T follicular helper cell (primary cell): ENCODE results near the gene CCKAR.
"Not testable (repeated sequence)": the region's sequence is repeated elsewhere in the genome, so short reads cannot be mapped to it uniquely, and the experiment has no call there.

Experiments used
- DNase-seq: peaks from one replicate; pipeline ENCODE4 v3.0.0-alpha.2; 2020; ENCODE audit warnings: low read depth
- total RNA-seq, 2 experiments: gene quantifications; one replicate each; lab custom pipeline; 2026; lab: John Stamatoyannopoulos, UW

Gene CCKAR, protein sequence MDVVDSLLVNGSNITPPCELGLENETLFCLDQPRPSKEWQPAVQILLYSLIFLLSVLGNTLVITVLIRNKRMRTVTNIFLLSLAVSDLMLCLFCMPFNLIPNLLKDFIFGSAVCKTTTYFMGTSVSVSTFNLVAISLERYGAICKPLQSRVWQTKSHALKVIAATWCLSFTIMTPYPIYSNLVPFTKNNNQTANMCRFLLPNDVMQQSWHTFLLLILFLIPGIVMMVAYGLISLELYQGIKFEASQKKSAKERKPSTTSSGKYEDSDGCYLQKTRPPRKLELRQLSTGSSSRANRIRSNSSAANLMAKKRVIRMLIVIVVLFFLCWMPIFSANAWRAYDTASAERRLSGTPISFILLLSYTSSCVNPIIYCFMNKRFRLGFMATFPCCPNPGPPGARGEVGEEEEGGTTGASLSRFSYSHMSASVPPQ
- 0 reads per million in 2 experiments for total RNA-seq

DNA sequence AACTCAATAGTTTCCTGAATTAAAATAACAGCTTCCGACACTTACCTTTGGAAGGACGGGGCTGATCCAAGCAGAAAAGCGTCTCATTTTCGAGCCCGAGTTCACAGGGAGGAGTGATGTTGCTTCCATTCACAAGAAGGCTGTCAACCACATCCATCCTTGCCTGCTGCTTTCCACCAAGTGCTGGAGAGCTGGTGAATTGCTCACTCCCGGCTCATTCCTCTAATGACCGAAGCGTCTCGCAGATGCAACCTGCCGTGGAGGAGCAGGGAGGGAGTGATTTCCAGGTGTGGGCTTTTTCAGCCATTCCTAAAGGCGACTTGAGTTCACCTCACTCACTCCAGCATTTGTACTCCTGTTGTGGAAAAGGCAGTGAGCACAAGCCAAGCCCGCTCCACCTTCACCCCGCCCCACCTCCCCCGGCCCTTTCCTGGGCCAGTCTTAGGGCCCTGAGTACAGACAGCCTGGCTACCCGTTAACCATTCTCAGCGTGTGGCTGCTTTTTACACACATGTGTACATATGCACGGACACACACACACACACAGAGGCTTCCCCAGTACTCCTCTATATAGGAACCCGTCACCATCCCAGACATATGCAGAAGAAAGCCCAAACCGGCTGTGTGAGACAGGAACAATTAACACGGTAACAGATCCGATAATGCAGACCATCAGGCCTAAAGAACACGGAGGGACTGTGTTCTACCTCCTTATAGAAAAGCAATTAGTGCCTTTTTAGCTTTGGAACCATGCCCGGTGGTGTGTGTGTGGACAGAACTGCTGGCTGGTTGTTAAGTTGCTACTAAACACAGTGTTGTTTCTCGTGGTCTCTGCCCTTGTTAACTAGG lies at the start of gene CCKAR:
TSS of gene CCKAR (minus strand) at position 374 of the 849 bp plus-strand sequence. CDS start at position 157, 217 bp downstream.
- no peak for DNase-seq

DNA sequence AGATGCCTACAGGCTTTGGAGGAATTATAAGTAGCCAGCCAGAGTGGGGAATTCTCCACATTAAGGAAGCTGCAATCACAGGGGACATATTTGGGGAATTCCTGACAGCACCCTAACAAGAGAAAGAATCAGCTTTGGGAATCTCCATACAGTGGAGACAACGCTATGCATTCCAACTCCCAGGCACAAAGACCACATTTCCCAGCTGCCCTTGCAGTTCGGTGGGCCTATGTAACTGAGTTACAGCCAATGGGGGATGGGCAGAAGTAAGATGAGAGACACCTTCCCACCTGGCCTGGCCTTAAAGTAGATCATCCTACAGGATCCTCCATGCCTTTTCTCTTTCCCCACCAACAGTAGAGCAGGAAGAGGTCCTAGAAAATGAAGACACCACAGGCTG lies 43.4 kb upstream of the CCKAR start:
- no peak for DNase-seq

DNA sequence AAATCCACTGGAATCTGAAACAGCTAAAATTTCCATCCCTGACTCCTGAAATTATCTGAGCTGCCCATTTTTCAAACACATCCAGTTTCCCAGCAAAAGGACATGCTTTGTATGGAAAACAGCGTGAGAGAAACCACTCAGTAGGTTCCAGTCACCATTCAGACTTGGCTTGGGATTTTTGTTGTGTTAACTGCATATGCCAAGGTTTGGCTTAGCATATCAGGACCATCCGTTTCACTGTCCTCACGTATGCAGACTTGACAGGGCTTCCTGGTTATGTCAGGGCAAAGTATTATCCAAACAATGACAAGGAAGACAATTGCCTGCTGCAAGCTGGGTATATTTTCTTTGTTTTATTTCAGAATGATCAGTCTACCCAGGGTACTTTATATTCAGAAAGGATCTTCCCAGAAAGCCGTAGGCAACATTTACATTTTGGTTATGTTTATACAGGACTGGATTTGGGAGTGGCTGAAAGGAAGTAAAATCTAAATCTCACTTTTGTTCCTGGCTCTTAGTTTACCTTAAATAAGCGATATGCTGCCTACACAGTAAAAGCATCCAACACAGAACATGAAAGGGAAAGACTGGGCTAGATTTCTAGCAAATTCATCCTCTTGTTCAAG lies 41.3 kb upstream of the CCKAR start:
- DNase-seq = no peak

DNA sequence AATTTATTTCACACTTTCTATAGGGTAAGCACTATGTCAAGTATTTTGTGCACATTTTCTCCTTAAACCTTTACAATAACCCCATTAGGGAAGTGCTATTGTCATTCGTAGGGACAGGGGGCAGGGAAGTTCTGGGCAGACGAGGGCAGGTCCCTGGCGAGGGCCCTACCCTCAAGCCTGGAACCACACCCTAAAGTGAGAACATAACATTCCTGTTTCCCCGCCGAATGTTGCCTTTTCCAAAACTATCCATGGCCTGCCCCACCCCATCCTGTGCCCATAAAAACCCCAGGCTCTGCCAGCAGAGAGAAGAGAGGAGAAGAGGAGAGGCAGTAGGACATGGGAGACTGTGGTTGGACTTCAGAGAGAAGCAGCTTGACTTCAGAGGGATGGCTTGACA lies 39.8 kb upstream of the CCKAR start:
- no peak for DNase-seq

DNA sequence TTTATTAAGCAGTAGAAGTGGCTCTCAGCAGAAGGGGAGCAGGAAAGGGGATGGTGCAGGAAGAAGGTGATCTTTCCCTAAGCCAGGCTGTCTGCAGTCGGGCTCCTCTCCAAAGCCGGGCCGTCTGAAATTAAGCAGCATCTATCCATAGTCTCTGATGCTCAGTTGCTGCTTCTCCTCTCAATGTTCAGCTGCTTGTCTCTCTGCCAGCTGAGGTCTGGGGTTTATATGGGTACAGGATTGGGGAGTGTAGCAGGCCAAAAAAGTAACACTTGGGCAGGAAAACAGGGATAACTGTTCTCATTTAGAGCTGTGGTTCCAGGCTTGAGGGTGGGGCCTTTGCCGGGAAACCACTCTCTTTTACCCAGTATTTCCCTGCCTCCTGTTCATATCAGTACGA lies 39.2 kb upstream of the CCKAR start:
- no peak for DNase-seq

DNA sequence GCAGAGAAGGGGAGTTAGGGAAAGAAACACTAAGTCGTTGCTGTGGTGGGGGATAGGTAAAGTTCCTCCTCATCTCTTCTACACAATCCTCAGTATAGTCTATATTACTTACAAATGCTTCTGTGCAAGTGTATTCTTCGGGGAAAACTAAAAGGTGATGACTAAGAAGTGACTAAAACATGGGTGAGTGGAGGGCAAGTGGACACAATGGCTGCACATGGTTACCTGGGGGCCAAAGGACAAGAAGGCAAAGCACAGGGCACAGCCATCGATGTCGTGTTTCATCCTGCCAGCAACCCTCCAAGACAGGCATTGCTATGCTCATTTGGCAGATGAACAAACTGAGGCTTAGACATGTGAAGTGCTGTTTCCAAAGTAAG lies 35.5 kb upstream of the CCKAR start:
- no peak for DNase-seq

DNA sequence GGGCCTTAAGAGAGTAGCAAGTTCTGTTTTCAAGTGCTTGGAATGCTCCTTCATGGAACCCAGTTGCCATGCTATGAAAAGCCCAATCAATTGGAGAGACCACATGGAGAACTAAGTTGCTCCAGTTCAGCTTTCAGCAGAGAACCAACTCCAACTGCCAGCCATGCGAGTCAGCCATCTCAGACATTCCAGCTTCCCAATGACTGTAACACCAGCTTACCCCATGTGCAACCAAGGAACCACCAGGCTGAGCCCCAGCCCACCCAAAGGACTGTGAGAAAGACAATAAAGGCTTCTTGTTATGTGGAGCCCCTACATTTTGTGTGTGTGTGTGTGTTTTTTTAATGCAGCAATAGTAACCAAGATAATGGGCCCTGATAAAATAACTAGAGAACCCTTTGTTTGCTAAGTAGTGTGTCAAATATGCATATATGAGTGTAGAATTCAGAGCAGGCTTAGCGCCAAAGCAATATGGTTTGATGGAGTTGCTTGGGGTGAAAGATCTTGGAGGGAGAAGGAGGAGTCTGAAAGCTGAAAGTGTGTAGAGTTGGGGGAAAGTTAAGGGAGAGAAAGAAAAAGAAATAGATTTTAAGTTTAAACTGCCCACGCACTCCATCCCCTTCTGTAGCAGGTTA lies 35.0 kb upstream of the CCKAR start:
- DNase-seq = no peak

DNA sequence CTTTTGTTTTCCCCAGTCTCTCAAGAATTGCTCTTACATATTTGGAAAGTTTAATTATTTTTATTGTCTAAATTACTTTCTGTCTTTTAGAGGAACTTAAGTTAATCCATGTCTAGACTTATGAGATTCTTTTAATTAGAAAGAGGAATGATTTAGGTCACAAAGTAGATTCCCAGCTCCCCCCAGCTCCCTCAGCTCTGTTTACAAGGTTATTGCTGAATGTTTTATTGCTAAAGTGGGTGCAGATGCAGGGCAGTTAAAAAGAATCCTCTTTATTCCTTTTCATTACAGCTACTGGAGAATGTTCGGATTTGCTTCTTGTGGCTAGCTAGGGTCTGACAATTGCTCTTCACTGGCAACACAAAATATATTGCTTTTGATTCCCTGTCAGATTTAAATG lies 33.7 kb upstream of the CCKAR start:
- no peak for DNase-seq

DNA sequence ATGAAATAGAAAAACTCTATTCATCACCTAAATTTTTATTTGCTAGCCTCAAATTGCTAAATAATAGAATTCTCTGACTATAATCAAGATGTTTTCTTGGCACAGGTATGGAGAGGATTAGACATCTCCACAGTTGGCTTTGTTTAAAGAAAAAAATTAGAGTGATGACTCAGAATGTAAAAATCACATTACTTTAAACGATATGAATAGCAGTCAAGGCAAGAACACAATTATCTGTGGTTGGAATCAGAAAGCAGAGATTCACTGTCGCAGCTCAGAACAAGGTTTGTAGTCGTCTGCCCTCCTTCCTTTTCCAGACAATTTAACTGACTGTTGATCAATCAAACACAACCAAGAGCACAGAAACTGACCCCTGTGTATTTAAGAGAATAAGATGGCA lies 32.2 kb upstream of the CCKAR start:
- no peak for DNase-seq

DNA sequence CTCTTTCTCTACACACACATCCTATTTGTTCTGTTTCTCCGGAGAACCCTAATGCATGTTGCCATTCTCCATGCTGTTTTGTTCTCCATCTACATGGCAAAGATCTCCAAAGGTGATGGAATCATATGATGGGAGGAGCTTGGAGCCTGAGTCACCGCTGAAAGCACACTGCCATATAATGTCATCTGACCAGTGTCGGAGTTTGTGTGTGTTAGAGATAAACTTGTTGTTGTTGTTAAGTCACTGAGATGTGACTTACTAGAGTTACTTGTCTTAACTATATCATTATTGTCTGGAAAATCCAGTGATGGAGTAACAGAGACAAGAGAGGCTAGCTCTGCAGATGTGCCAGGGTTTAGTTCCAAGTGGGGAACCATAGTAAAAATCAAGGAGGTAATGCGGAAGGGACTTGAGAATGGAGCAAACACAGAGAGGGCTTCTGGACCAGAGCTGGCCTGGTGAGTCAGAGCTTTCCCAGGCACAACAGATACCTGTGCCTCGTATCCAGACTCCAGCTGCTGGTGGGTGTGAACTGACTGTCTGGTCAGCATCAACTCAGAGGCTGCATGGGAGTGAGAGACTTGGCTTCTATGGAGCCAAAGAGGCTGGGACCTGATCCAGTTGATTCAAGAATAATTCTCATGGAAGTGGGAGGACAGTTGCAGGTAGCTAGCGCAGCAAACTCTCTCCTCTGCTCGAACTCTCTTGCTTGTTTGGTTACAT lies 30.6 kb upstream of the CCKAR start:
- DNase-seq = no peak

DNA sequence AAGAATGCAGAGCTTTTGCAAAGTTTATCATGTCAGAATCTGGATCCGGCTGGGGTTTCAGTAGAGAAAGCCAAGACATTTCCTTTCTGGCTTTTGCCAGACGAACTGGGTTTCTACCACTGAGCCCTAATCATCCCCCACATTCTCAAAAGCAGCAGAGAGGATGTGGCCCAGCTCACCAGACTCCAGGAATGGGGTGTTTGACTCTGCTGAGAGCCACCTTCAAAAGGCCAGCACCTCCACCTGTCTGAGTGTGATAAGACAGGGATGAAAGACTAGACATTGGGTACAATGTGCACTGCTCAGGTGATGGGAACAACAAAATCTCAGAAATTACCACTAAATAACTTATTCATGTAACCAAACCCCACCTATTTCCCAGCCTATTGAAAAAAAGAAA lies 25.7 kb upstream of the CCKAR start:
- no peak for DNase-seq

DNA sequence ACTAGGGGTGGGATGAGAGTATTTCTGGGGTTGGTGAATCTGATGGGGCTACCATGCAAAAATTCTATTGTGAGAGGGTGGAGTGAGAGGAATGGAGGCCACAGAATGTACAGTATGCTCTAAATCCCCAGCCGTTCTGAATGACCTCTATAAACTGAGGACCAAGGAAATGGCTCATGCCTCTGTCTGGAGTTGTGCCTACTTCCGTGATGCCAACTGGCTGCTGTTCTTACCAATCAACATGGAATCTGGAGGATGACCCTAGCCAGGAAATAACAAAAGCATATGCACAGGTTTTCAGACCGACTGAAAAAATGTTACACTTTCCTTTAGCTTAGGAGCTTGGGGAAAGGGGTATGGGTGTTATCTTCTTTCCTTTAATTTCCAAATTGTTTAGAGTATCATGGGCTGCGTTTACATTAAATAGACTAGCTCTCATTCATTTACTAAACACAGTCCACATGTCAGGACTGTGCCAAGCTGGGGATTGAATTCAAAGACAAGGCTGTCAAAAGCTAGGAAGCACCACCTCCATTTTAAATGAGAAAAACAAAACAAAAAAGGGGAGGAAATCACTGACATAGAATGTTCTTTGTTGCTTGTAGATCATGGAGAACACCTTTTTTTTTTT lies 20.2 kb upstream of the CCKAR start:
- DNase-seq = no peak

DNA sequence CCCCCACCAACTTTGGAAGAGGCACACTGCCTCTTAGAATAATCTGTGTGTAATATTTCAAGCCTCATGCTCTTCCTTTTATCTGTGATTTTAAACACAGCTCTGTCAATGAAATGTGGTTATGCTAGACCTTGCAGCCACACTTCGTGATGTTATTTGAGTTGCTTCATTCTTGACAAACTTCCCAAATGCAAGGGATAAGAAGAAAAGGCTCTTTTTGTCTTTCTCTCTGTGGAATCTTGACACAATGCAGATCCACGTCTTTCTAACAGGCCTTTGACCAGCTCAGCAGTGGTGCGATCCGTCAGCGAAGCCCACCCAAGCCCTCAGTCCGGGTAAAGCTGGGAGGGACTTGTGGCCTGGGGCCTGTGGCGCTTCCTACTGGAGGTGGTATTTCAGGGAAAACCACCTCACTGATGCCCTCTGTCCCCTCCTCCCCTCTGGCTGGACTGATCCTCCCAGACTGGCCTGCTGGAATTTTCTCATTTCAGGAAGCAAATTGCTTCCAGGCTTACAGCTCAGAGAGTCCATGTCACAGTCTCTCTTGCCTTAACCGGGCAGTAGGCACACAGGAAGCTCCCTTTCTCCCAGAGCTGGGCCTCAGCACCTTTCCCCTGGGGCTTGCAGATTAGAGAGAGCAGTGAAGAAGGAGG lies 19.5 kb upstream of the CCKAR start:
- DNase-seq = no peak

DNA sequence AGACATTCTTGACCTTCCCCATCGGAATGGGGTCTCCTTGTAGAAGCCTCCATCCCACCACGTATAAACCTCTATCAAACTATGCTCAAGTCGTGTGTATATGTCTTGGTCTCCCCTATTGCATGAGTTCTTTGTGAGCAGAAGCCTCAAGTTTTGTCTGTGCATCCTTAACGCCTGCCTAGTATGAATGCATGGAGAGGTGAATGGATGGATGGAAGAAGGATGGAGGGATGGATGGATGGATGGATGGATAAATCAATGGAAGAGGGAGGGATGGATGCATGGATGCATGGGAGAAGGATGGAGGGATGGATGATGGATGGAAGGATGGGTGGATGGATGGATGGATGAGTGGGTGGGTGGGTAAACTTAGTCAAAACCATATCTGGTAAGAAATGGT lies 17.0 kb upstream of the CCKAR start:
- no peak for DNase-seq

DNA sequence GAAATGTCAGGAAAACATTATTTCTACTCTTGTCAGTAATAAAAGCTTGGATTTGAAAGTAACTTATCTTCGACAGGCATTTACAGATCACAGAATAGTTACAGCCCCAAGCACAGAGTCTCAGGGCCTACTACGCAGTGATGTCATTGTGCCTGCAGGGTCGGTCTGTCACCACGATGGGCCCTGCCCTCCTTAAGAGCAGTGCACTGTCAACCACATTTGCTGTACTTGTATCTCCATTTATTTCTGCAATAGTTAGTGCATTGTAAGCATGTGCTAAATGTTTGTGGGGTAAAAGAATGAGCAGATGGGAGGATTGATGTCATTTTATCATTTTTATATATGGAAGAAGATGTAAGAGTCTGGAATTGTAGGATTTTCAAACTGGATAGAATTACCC lies 13.6 kb upstream of the CCKAR start:
- no peak for DNase-seq

DNA sequence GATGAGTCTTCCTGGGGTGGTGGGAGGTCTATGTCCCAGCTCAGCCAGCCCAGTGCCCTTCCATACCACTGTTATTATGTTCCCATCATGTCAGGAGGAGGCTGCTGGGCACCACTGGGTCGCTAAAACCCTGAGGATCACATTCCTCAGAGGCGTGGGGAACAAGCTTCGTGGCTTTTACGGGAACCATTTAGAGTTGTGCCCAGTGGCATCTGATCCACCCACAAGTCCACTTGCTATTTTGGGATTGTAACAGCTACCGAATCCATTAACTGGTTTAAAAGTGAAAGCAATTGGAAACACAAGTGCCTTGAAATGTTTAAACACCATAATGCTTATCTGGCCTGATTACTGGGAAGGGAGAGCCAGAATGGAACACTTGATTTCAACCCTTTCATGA lies 13.1 kb upstream of the CCKAR start:
- DNase-seq = no peak

DNA sequence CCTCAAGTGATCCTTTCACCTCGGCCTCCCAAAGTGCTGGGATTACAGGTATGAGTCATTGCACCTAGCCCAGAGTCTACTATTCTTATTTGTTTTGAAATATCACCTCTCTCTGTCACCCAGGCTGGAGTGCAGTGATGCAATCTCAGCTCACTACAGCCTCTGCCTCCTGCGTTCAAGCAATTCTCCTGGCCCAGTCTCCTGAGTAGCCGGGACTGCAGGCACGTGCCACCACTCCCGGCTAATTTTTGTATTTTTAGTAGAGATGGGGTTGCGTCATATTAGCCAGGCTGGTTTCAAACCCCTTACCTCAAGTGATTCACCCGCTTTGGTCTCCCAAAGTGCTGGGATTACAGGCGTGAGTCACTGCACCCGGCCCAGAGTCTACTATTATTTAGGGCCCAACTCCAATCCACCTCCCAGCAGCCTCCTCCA lies 10.3 kb upstream of the CCKAR start:
- DNase-seq = not testable (repeated sequence)

DNA sequence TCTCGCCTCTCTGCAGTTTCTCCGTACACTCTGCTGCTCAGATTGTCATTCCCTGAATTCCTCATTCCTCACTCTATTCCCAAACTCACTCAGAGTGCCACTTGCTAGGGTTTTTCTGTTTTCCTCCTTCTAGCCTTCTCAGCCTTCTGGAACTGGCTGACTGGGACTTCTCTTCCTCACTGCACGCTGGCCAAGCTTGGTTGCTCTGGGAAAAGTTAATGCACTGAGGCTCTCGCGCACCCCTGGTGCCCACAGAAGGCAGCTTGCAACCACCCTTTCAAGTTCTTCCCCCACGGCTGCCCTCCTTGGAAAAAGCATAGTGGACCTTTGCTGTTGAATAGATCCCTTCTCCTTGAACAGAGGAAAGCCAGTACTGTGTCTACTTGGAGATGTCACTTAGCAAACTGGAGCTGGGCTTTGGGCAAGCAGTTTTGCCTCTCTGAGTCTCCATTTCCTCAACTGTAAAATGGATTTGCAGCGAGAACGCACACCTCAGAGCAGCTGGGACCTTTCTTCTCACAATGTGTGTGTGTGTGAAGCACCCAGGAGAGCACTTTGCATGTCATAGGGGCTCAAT lies 6.0 kb upstream of the CCKAR start:
- no peak for DNase-seq

DNA sequence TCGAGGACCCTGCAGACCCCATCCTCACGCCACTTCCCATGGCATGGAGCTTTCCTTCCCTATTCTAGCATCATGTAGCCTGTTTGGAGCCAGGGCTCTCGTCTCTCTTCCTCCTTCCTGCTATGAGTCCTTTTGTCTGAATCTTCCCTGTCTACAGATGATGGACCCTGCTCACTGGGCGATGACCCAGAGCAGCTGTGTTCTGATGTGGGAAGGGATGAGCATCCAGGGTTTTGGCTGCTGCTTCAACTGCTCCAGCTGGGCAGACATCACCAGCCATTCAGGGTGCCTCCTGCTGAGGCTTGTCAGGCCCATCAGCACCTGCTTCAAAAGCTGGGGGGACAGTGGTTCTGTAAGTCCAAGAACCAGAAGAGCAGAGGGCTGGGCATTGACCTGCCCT lies 3.2 kb upstream of the CCKAR start:
- no peak for DNase-seq
